Skin of body (tissue), 2 donors: Measurements from ENCODE around the gene CD200. TPM values are rescaled to one million over a fixed set of nuclear protein-coding genes. Genes with fewer than 3 reads are reported as not detected.
"Not testable (repeated sequence)": the region's sequence is repeated elsewhere in the genome, so short reads cannot be mapped to it uniquely, and the experiment has no call there.

ENCODE experiments used
- DNase-seq: peaks from one replicate; lab custom pipeline; 2025; lab: John Stamatoyannopoulos, UW
- total RNA-seq: library from RNA; depleted of rRNA; stranded (reverse); fragments of >200 nt; gene quantifications from one replicate; pipeline ENCODE4 v1.2.3, GENCODE V29; 2014

CD200 gene
- total RNA-seq, 1 donor from 2014 or later, result 12.2 TPM

DNA sequence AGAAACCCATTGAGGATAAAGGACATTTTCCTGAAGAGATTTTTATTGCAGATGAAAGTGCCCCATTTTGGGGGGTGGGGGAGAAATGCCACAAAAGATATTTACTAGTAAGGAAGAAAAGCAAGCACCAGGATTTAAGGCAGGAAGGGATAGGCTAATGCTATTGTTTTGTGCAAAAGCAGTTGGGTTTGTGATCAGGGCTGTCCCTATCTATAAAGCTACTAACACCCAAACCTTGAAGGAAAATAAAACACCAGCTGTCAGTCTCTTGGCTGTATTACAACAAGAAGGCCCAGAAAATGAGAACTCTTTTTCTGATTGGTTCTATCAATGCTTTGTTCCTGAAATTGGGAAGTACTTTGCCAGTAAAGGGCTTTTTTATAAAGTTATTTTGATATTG lies 56.0 kb downstream of the CD200 start:
- no peak for DNase-seq

- no peak for DNase-seq
Measured at GRCh38 chr3:112389961-112390360, 57.0 kb downstream of the CD200 start.

GRCh38 chr3:112390783-112391641 lies 58.1 kb downstream of the CD200 start:
- peak; percentile 96 for DNase-seq

DNA sequence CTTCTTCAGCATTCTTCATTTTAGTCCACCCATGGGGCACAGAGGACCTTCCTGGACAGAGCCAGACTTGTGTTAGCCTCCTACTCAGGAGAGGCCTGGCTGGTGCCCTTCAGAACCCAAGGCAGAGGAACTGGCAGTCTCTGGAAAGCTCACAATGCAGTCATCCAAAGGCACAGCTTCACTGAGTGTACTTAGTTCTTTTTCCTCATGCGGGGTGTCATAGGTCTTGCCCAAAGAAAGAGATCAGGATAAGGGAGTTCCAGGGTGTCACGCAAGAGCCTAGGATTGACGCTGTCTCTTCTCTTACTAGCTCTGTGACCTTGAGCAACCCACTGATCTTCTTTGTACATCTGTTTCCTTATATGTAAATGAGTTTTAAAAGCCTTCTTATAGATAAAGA lies 58.7 kb downstream of the CD200 start:
- no peak for DNase-seq

- no peak for DNase-seq
Measured at GRCh38 chr3:112392393-112393359, 59.7 kb downstream of the CD200 start.

DNA sequence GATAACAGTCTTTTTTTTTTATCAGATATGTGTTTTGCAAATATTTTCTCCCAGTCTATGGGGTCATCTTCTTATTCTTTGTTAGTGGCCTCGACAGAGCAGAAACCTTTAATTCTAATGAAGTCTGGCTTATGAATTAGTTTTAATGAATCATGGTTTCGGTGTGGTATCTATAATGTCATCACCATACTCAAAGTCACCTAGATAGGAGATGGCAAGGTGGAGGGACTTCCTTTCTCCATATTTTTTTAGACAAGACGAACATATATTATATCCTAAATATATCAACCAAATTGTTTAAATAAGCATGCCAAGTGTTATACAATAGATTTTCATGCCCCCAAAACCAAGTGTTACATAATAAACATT lies 60.4 kb downstream of the CD200 start:
- no peak for DNase-seq

DNA sequence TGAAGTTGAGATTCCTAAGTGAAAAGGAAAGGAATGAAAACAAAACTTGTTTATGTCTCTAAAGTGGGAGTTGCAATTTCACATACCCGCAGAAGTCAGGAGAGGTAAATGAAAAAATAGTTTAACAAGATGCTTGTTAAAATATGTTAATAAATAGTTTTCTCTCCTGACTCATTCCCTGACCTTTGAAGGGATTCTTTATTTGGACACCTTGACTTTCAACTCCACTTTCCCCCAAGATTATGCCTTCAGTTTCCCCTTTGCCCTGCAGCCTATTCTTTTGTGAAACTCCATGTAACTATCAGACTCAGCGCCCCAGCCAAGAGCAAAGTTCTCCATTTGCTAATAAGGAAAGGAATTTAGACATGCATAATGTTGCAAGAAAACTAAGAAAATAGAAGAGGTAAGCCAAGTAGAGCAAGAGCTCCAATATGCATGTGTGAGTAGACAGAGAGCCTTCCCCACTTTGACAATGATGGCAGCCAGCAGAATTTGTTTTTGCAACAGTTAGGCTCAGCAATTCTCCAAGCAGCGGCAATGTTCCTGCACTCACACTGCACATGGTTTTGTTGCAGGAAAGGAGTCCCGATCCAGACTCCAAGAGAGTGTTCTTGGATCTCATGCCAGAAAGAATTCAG lies 61.2 kb downstream of the CD200 start:
- peak; percentile 53 for DNase-seq

DNA sequence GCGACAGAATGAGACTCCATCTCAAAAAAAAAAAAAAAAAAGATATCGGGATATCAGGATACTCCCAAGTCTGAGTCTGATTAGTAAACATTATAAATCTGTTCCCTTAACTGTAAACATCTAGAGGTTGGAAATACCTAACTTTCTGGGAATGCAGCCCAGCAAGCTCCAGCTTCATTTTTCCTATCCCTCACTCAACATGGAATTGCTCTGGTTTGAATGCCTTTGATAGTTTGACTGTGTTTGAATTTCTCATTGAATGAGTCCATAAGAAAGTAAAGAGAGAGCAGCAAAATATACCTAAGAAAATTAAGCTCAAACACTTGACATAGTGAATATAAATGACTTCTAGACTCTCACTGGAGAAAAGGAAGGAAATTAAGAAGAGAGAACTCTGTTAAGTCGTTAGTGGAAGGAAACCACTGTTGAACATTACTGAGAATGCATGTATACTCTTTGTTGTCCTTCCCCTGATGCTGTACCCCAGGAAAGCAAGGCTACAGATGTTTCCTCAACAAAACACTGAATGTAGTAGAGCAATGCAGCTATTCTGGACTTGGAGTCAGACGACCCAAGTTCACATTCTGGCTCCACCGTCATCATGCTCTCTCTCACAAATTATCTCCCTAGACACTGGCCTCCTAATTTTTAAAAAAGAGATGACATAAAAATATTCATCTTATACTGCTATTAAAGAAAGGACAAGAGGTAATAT lies 62.4 kb downstream of the CD200 start:
- peak; percentile 86 for DNase-seq

GRCh38 chr3:112395896-112396290 lies 62.9 kb downstream of the CD200 start:
- peak; percentile 36 for DNase-seq

GRCh38 chr3:112397556-112397955 lies 64.6 kb downstream of the CD200 start:
- DNase-seq, result no peak

- DNase-seq, result no peak
Measured at GRCh38 chr3:112399064-112399463, 66.1 kb downstream of the CD200 start.

GRCh38 chr3:112399554-112399953 lies 66.6 kb downstream of the CD200 start:
- not testable (repeated sequence) for DNase-seq

DNA sequence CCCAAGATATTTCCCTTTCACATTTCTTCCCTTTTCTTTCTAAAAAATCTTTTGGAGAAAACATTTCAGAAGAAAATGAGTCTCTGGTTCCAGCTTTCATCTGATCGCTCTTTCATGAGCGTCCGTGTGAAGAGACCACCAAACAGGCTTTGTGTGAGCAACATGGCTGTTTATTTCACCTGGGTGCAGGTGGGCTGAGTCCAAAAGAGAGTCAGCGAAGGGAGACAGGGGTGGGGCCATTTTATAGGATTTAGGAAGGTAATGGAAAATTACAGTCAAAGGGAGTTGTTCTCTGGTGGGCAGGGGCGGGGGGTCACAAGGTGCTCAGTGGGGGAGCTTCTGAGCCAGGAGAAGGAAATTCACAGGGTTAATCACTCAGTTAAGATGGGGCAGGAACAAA lies 67.4 kb downstream of the CD200 start:
- DNase-seq, result not testable (repeated sequence)

GRCh38 chr3:112401617-112402016 lies 68.7 kb downstream of the CD200 start:
- no peak for DNase-seq

- no peak for DNase-seq
Measured at GRCh38 chr3:112403103-112403502, 70.1 kb downstream of the CD200 start.

DNA sequence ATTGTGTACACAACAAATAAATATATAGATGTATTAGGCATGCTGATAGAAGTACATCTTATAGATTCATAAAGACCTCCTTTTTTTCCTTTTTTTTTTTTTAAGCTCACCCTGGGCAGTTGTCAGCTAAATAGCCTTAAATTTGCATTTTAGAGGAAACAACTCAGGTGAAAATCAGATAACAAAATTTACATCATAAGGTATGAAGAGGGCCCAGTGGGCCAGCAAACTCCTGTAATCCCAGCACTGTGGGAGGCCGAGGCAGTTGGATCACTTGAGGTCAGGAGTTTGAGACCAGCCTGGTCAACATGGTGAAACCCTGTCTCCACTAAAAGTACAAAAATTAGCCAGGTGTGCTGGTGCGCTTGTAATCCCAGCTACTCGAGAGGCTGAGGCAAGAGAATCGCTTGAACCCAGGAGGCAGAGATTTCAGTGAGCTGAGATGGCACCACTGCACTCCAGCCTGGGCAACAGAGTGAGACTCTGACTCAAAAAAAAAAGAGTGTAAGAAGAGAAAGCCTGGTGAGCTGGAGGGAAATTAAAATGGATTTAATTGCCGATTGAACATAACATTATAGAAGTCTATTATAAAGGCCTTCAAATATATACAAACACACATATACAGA lies 72.1 kb downstream of the CD200 start:
- not testable (repeated sequence) for DNase-seq

GRCh38 chr3:112405845-112406244 lies 72.9 kb downstream of the CD200 start:
- DNase-seq, result no peak

DNA sequence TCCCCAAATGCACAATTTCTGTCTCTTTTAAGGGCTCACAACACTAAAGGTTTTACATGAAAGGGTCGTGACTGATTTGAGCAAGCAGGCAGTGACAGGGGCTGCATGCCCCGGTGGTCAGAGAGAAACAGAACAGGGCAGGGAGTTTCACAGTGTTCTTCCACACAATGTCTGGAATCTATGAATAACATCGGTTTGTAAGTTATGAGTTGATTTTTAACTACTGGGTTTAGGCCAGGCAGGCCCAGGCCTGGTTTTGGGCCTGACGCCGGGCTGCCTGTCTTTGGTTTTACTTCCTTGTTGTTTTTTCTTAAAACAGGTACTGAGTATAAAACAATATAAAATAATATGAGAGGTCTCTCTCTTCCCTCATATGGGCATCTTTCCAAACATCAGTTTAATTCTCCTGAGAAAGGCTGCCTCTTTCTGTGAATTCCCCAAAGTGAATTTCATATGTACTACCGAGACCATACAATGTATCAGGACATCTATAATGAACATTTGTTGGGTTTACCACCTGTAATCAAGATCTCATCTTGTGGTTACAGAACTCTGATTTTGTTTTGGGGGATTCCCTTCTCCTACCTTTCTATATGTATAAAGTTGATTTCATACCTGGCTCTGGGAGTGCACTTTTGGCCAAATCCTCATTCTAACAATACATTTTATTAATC lies 74.4 kb downstream of the CD200 start:
- no peak for DNase-seq

DNA sequence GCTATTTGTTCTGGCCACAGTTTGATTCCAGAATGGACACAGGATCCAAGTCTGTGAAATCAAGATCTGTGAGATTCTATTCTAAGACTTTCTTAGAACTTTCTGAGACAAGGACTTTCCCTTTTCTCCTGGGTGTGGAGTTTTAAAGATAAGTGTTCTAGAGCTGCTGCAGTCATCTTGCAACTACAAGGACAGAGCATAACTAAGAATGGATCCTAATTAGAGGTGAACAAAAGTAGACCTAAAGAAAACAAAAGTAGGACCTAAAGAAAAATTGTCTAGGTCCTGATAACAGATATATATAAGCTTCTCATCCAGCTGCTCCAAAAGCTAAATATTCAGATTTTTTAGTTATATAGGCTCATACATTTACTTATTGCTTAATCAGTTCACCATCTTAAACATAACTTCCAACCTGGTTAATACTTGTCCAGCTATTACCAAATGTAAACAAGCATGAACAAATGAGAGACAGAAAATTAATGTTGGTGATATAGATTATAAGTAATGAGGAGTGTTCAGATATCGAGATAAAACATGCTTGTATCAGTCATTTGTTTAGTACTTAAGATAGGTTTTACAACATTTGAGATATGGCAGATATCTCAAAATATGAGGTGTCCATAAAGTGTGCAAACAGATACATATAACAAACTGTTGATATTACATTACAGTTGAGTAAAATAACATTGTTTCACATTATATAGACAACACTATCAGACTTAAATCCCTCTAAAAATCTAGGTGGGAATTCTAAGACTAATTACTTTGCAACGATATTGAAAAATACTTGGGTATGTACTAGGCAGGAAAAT lies 75.1 kb downstream of the CD200 start:
- DNase-seq, result no peak
